HCT116 (cell line): ENCODE measurements around the gene PIKFYVE. TPM values are rescaled to one million over a fixed set of nuclear protein-coding genes. Genes with fewer than 3 reads are reported as not detected.
A peak's percentile ranks its signal among the peaks of the same experiment; 100 is the strongest.
"Not testable (repeated sequence)": the region's sequence is repeated elsewhere in the genome, so short reads cannot be mapped to it uniquely, and the experiment has no call there.

ENCODE experiments used
- ATAC-seq: fragments of 200-7000 bp; cut with Tn5 transposase; 2 replicates; pipeline ENCODE4 v1.9.1; 2020; ENCODE audit warnings: mild to moderate bottlenecking, moderate library complexity
- BruUV-seq: library from RNA; stranded (reverse); fragments of 400-500 nt; replicated peaks from 2 replicates; lab custom pipeline; 2021; lab: Mats Ljungman, UMichigan
- CTCF ChIA-PET: fragments of 300-600 bp; sonication (Branson Sonifier 250); formaldehyde crosslinking; loops from one replicate; lab custom pipeline; 2021; ENCODE audit warnings: antibody characterized with exemption; lab: Charles Lee
- POLR2A ChIA-PET: fragments of 300-600, 350-600 bp; sonication (Branson Sonifier 250); formaldehyde crosslinking; loops from one replicate; lab custom pipeline; 2021; ENCODE audit warnings: antibody characterized with exemption; lab: Charles Lee
- RAD21 ChIA-PET, 2 experiments: fragments of 300-600 bp; sonication (Branson Sonifier 250); formaldehyde crosslinking; loops; one replicate each; lab custom pipeline; 2023; ENCODE audit warnings: low total read pairs in 2 of 2; ENCODE audit not compliant: uncharacterized antibody in 2 of 2, unreplicated experiment in 2 of 2, low non-redundant PET in 1 of 2; lab: Charles Lee
- DNase-seq: peaks from one replicate; pipeline ENCODE4 v3.0.0-alpha.2; 2010; ENCODE audit warnings: low read depth, low spot score
- H2AFZ ChIP-seq: fragments of 200-600 bp; shearing (Covaris generic), sonication (generic); 2 replicates; pipeline ENCODE4 v1.6.1; 2017; ENCODE audit warnings: low read depth, mixed run types, mixed read lengths, antibody characterized with exemption, low read length; ENCODE audit not compliant: poor library complexity, severe bottlenecking
- H3K27ac ChIP-seq: 2 replicates; pipeline ENCODE4 v1.5.1; 2012; ENCODE audit warnings: low read depth, low read length
- H3K27me3 ChIP-seq: fragments of 200-600 bp; sonication (generic); 2 replicates; pipeline ENCODE4 v1.6.1; 2016; ENCODE audit warnings: mixed run types, low read length, mixed read lengths; ENCODE audit not compliant: insufficient read depth
- H3K36me3 ChIP-seq, 2 experiments: fragments of 200-500 bp in 1 of 2; fragments of 200-600 bp in 1 of 2; sonication (Bioruptor generic) in 1 of 2; sonication (generic) in 1 of 2; 2 replicates each; pipeline versions ENCODE4 v1.5.1 to v1.6.1; 2014 to 2016; ENCODE audit warnings: low read length in 2 of 2, inconsistent platforms in 1 of 2, mixed read lengths in 1 of 2, mixed run types in 1 of 2; ENCODE audit not compliant: insufficient read depth in 2 of 2, control insufficient read depth in 1 of 2
- H3K4me1 ChIP-seq, 2 experiments: fragments of 200-600 bp in 1 of 2; sonication (generic) in 1 of 2; 2 replicates each; pipeline versions ENCODE4 v1.5.1 to v1.6.1; 2012 to 2017; ENCODE audit warnings: low read length in 2 of 2, inconsistent platforms in 1 of 2, mild to moderate bottlenecking in 1 of 2, mixed read lengths in 1 of 2, mixed run types in 1 of 2, moderate library complexity in 1 of 2; ENCODE audit not compliant: insufficient read depth in 2 of 2, control insufficient read depth in 1 of 2
- H3K4me2 ChIP-seq: fragments of 200-600 bp; sonication (generic); 2 replicates; pipeline ENCODE4 v1.6.1; 2017; ENCODE audit warnings: mixed run types, low read length, mixed read lengths
- H3K4me3 ChIP-seq, 2 experiments: fragments of 200-600 bp in 1 of 2; sonication (generic) in 1 of 2; replicated peaks in 1 of 2; 2 replicates each; pipeline ENCODE4 v1.5.1; 2011 to 2016; ENCODE audit warnings: low read length in 2 of 2, control low read depth in 1 of 2, low read depth in 1 of 2, mild to moderate bottlenecking in 1 of 2, mixed read lengths in 1 of 2, mixed run types in 1 of 2
- H3K79me2 ChIP-seq: fragments of 200-600 bp; sonication (generic); 2 replicates; pipeline ENCODE4 v1.6.1; 2017; ENCODE audit warnings: mild to moderate bottlenecking, mixed run types, low read length, moderate library complexity, mixed read lengths; ENCODE audit not compliant: insufficient read depth
- H3K9ac ChIP-seq: fragments of 200-600 bp; sonication (generic); 2 replicates; pipeline ENCODE4 v1.6.1; 2016; ENCODE audit warnings: low read length, mixed read lengths
- H3K9me2 ChIP-seq: fragments of 200-600 bp; sonication (generic), shearing (Covaris generic); 2 replicates; pipeline ENCODE4 v1.6.1; 2017; ENCODE audit warnings: mixed run types, mild to moderate bottlenecking, moderate library complexity; ENCODE audit not compliant: insufficient read depth
- H3K9me3 ChIP-seq, 2 experiments: fragments of 200-500 bp in 1 of 2; fragments of 200-600 bp in 1 of 2; sonication (Bioruptor generic) in 1 of 2; sonication (generic) in 1 of 2; 2 replicates each; pipeline ENCODE4 v1.6.1; 2014 to 2017; ENCODE audit warnings: low read length in 2 of 2, mixed read lengths in 2 of 2, inconsistent platforms in 1 of 2, low read depth in 1 of 2, mild to moderate bottlenecking in 1 of 2, mixed run types in 1 of 2, moderate library complexity in 1 of 2; ENCODE audit not compliant: control insufficient read depth in 1 of 2, insufficient read depth in 1 of 2
- H4K20me1 ChIP-seq: fragments of 200-600 bp; sonication (generic), shearing (Covaris generic); 2 replicates; pipeline ENCODE4 v1.6.1; 2017; ENCODE audit warnings: mixed run types, mild to moderate bottlenecking, moderate library complexity; ENCODE audit not compliant: insufficient read depth
- POLR2A ChIP-seq: IDR thresholded peaks from 2 replicates; pipeline ENCODE4 v1.7.0; 2011; ENCODE audit warnings: borderline replicate concordance; ENCODE audit not compliant: insufficient read depth, insufficient read length; ENCODE audit errors: extremely low read depth
- RAD21 ChIP-seq: IDR thresholded peaks from 2 replicates; pipeline ENCODE4 v1.6.1; 2012; ENCODE audit warnings: low read depth, mild to moderate bottlenecking
- SIN3A ChIP-seq: IDR thresholded peaks from 2 replicates; pipeline ENCODE4 v1.6.1; 2012; ENCODE audit warnings: low read depth
- ZNF274 ChIP-seq: fragments of 200-500 bp; sonication (Bioruptor generic); IDR thresholded peaks from 2 replicates; pipeline ENCODE4 v1.6.1; 2014; ENCODE audit warnings: mild to moderate bottlenecking, low read depth, low read length, inconsistent platforms
- intact Hi-C: fragments of 100-400 bp; cut with micrococcal nuclease; formaldehyde crosslinking; loops from 2 replicates; pipeline ENCODE4 v1.10.0; 2022
- total RNA-seq: library from RNA; stranded (reverse); gene quantifications from one replicate; pipeline ENCODE4 v1.2.1, GENCODE V29; 2021; ENCODE audit not compliant: unreplicated experiment
- TF ChIP-seq, protein P1 (sequence below): IDR thresholded peaks from 2 replicates; pipeline ENCODE4 v1.6.1; 2012

PIKFYVE gene
- total RNA-seq, 1 experiment from 2014 or later = 21.8 TPM

- CTCF ChIA-PET = interaction anchor here (1.5 kb wide), 1 partner anchor 10 kb away, joined by 4 read pairs; no protein-coding TSS in a partner anchor
- POLR2A ChIA-PET, H3K9me2 ChIP-seq, H3K4me3 ChIP-seq, intact Hi-C loops, H2AFZ ChIP-seq, H3K9ac ChIP-seq, BruUV-seq, H3K9me3 ChIP-seq, ATAC-seq, DNase-seq, H3K27me3 ChIP-seq, H3K79me2 ChIP-seq, H3K27ac ChIP-seq, H4K20me1 ChIP-seq, RAD21 ChIA-PET, H3K4me1 ChIP-seq, H3K4me2 ChIP-seq: not testable (repeated sequence)
- peaks cover 11 to 12% of the 10 kb centered on the region in 2 experiments for H3K36me3 ChIP-seq
These were observed 90.4 kb downstream of the PIKFYVE start for GRCh38 chr2:208356420-208356819.

DNA sequence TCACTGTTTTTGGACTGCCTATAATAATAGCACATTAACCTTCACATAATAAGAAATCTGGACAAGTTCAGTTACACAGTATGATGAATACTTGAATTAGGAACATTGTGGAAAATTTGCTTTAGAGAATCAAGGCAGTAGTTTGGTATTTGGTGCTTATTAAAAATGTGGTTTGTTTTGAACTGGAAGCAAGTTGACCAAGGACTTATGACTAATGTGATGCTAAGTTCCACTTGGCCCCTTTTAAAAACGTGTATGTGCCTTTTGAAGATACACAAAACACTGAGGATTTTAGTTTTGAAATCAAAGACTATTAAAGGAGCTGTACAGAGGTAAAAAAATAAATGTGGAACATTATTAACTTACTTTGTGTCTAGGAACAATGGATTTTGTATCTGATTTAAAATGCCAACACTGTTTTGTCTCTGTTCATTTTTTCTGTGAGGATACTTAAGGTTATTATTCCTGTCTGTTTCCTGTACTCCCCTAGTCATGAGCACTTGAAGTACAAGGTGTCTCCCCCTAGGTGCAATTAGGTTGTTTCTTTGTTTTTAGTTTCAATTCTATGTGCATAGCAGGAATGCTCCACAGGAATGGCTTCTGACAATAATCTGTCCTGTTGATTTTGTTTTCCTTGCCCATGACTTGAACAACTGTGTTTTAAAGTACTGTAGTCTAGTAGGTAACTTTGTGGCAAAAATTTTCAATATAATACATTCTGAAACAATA is 91.0 kb downstream of the PIKFYVE start:
- Histone ChIP-seq H3K4me3 (no peak overlapping the region), H3K9ac (no peak overlapping the region), H3K27ac (no peak overlapping the region), H3K36me3 (peaks cover 7 to 11% of the 10 kb centered on the region in 2 experiments; a peak in 3 of 4 replicates), H2AFZ (no peak overlapping the region), H3K9me2 (no peaks in the 10 kb centered on the region), H4K20me1 (no peaks in the 10 kb centered on the region), H3K79me2 (no peaks in the 10 kb centered on the region), H3K27me3 (no peaks in the 10 kb centered on the region), H3K9me3 (no peaks in the 10 kb centered on the region), H3K4me2 (no peak overlapping the region), H3K4me1 (no peaks in the 10 kb centered on the region)
- CTCF ChIA-PET = interaction anchor here (1.5 kb wide), 1 partner anchor 10 kb away, joined by 4 read pairs; no protein-coding TSS in a partner anchor
- TF ChIP-seq, protein P1, sequence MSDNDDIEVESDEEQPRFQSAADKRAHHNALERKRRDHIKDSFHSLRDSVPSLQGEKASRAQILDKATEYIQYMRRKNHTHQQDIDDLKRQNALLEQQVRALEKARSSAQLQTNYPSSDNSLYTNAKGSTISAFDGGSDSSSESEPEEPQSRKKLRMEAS = no peak
- TF ChIP-seq POLR2A (no peak), RAD21 (no peak), ZNF274 (no peak), SIN3A (no peak)
- BruUV-seq = TSS peak; percentile 20
- intact Hi-C loops = no loop called here
- DNase-seq = no peak
- POLR2A ChIA-PET = no interaction called here
- ATAC-seq = peak; percentile 50; the same call in 1 of the 2 replicates
- RAD21 ChIA-PET = no interaction called here
